Thyroid gland (tissue), 4 donors: Measurements from ENCODE around the gene DNAH11. TPM values are rescaled to one million over a fixed set of nuclear protein-coding genes. Genes with fewer than 3 reads are reported as not detected.

Source experiments
- DNase-seq, 2 donors: peaks; one replicate each; pipeline ENCODE4 v3.0.0-alpha.2; 2019
- H3K27ac ChIP-seq, 3 donors: fragments of 200-600 bp; sonication (generic); 1 replicate in 2 of 3; 2 replicates in 1 of 3; pipeline ENCODE4 v1.5.1; 2016 to 2019; ENCODE audit warnings: mild to moderate bottlenecking in 1 of 3, moderate library complexity in 1 of 3
- H3K27me3 ChIP-seq: fragments of 200-600 bp; sonication (generic); one replicate; pipeline ENCODE4 v1.5.1; 2019
- H3K36me3 ChIP-seq, 2 donors: fragments of 200-600 bp; sonication (generic); one replicate each; pipeline ENCODE4 v1.5.1; 2016 to 2019
- H3K4me1 ChIP-seq, 2 donors: fragments of 200-600 bp; sonication (generic); one replicate each; pipeline ENCODE4 v1.5.1; 2017 to 2019
- H3K4me3 ChIP-seq, 3 donors: fragments of 200-600 bp; sonication (generic); replicated peaks in 1 of 3; 1 replicate in 2 of 3; 2 replicates in 1 of 3; pipeline ENCODE4 v1.5.1; 2016; ENCODE audit warnings: mild to moderate bottlenecking in 1 of 3
- H3K9me3 ChIP-seq: fragments of 200-600 bp; sonication (generic); one replicate; pipeline ENCODE4 v1.5.1; 2017
- POLR2A ChIP-seq, 2 donors: fragments of 450-650 bp; IDR thresholded peaks; one replicate each; pipeline ENCODE4 v1.6.1; 2017; ENCODE audit warnings: antibody characterized with exemption in 2 of 2, mild to moderate bottlenecking in 2 of 2, moderate library complexity in 1 of 2
- WGBS, 2 donors: methylation state at CpG; one replicate each; pipeline ENCODE4 v1.1.5; 2017; 5-methylcytosine and 5-hydroxymethylcytosine counted together
- intact Hi-C: fragments of 100-400 bp; cut with DNase I; formaldehyde crosslinking; loops from one replicate; pipeline ENCODE4 v1.15.1; 2023
- total RNA-seq, 4 donors: library from RNA; depleted of rRNA; stranded (reverse); fragments of >200 nt; gene quantifications; one replicate each; pipeline ENCODE4 v1.2.3, GENCODE V29; 2016
- TF ChIP-seq, protein P1 (sequence below), 6 experiments: fragments of 200-600 bp in 3 of 6; fragments of 450-650 bp in 3 of 6; sonication (generic) in 3 of 6; IDR thresholded peaks; one replicate each; pipeline ENCODE4 v1.5.1; 2016 to 2019; ENCODE audit warnings: antibody characterized with exemption in 6 of 6, mild to moderate bottlenecking in 2 of 6, inconsistent platforms in 1 of 6, moderate library complexity in 1 of 6

The DNAH11 gene
- total RNA-seq, 4 donors from 2014 or later: 3.9 to 29.9 (median 10.9) TPM

- WGBS, 2 donors: 91 to 98% methylated on average over 5 of the region's 5 CpGs
- DNase-seq: no peak
- no peak for TF ChIP-seq POLR2A (IDR thresholded peaks at IDR 0.05)
- TF ChIP-seq, protein P1, sequence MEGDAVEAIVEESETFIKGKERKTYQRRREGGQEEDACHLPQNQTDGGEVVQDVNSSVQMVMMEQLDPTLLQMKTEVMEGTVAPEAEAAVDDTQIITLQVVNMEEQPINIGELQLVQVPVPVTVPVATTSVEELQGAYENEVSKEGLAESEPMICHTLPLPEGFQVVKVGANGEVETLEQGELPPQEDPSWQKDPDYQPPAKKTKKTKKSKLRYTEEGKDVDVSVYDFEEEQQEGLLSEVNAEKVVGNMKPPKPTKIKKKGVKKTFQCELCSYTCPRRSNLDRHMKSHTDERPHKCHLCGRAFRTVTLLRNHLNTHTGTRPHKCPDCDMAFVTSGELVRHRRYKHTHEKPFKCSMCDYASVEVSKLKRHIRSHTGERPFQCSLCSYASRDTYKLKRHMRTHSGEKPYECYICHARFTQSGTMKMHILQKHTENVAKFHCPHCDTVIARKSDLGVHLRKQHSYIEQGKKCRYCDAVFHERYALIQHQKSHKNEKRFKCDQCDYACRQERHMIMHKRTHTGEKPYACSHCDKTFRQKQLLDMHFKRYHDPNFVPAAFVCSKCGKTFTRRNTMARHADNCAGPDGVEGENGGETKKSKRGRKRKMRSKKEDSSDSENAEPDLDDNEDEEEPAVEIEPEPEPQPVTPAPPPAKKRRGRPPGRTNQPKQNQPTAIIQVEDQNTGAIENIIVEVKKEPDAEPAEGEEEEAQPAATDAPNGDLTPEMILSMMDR (IDR thresholded peaks at IDR 0.05): no peak
- H3K27ac ChIP-seq: no peak overlapping the region
- H3K9me3 ChIP-seq: no peaks in the 10 kb centered on the region
- H3K27me3 ChIP-seq: no peaks in the 10 kb centered on the region
- H3K4me1 ChIP-seq: peaks cover 0 to 6% of the 10 kb centered on the region in 2 donors
- peaks cover 30% of the 10 kb centered on the region in 2 donors for H3K36me3 ChIP-seq
- intact Hi-C loops: no loop called here
- no peak overlapping the region for H3K4me3 ChIP-seq
These were observed 365.9 kb downstream of the DNAH11 start for GRCh38 chr7:21908746-21909145.

- Histone ChIP-seq H3K9me3 (no peaks in the 10 kb centered on the region), H3K27me3 (no peaks in the 10 kb centered on the region), H3K36me3 (peaks cover 17 to 18% of the 10 kb centered on the region in 2 donors), H3K4me3 (no peak overlapping the region), H3K4me1 (peaks cover 0 to 8% of the 10 kb centered on the region in 2 donors), H3K27ac (no peak overlapping the region)
- 86 to 91% methylated on average over 6 of the region's 6 CpGs for WGBS, 2 donors
- TF ChIP-seq POLR2A (IDR thresholded peaks at IDR 0.05): no peak
- TF ChIP-seq, protein P1 (IDR thresholded peaks at IDR 0.05): no peak
- no peak for DNase-seq
- intact Hi-C loops: no loop called here
These were observed 367.4 kb downstream of the DNAH11 start for GRCh38 chr7:21910253-21910652.

DNA sequence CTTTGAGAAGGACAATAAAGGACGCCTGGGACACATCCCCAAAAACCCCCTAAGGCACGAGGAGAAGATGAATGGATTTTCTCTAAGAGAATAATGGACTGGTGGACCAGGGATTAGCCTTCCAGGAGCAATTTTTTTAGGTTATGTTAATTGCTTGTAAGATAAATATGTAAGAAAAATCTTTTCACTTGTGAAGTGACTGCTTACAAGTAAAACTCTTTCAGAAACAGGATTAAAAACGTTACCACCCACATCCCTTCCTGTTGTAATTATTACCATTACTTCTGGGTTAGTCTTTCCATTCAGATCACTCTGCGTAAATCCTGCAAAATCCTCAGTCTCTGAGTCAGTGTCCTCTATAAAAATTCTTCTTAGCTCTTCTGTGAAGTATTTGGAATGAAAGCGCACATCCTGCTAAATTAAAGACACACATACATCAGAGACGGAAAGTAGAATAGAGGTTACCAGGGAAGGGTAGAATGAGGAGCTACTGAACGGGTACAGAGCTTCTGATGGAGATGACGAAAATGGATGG is 368.6 kb downstream of the DNAH11 start:
- H3K27ac ChIP-seq: no peak overlapping the region
- DNase-seq: no peak
- peaks cover 0 to 8% of the 10 kb centered on the region in 2 donors for H3K4me1 ChIP-seq
- no peaks in the 10 kb centered on the region for H3K27me3 ChIP-seq
- intact Hi-C loops: no loop called here
- H3K36me3 ChIP-seq: peaks cover 6 to 8% of the 10 kb centered on the region in 2 donors
- H3K4me3 ChIP-seq: no peak overlapping the region
- WGBS, 2 donors: 91 to 94% methylated on average over 8 of the region's 8 CpGs
- TF ChIP-seq, protein P1 (IDR thresholded peaks at IDR 0.05): no peak
- no peak for TF ChIP-seq POLR2A (IDR thresholded peaks at IDR 0.05)
- H3K9me3 ChIP-seq: no peaks in the 10 kb centered on the region

DNA sequence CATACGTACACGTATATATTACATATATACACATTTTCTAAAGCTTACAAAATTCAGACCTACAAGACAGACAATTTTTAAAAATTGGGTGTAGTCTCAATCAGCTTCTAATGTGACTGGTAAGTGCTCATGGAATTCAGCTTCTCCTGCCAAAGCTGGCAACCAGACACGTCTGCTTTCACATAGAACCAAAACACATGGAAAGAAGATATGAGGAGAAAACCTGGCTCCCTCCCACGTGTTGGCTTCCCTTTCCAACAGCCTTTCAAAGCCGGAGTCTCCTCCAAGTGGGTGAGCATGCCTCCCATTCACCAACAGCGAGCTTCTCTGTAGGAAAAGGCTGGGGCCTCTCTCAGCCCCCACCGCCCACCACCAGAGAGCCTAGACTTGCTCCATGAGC is 369.5 kb downstream of the DNAH11 start:
- Histone ChIP-seq H3K27ac (no peak overlapping the region), H3K4me3 (no peak overlapping the region), H3K9me3 (no peaks in the 10 kb centered on the region), H3K27me3 (no peaks in the 10 kb centered on the region), H3K36me3 (peaks cover 6 to 8% of the 10 kb centered on the region in 2 donors), H3K4me1 (peaks cover 0 to 8% of the 10 kb centered on the region in 2 donors)
- no peak for TF ChIP-seq POLR2A (IDR thresholded peaks at IDR 0.05)
- TF ChIP-seq, protein P1 (IDR thresholded peaks at IDR 0.05): no peak
- intact Hi-C loops: no loop called here
- 74 to 84% methylated on average over 7 of the region's 7 CpGs for WGBS, 2 donors
- no peak for DNase-seq

DNA sequence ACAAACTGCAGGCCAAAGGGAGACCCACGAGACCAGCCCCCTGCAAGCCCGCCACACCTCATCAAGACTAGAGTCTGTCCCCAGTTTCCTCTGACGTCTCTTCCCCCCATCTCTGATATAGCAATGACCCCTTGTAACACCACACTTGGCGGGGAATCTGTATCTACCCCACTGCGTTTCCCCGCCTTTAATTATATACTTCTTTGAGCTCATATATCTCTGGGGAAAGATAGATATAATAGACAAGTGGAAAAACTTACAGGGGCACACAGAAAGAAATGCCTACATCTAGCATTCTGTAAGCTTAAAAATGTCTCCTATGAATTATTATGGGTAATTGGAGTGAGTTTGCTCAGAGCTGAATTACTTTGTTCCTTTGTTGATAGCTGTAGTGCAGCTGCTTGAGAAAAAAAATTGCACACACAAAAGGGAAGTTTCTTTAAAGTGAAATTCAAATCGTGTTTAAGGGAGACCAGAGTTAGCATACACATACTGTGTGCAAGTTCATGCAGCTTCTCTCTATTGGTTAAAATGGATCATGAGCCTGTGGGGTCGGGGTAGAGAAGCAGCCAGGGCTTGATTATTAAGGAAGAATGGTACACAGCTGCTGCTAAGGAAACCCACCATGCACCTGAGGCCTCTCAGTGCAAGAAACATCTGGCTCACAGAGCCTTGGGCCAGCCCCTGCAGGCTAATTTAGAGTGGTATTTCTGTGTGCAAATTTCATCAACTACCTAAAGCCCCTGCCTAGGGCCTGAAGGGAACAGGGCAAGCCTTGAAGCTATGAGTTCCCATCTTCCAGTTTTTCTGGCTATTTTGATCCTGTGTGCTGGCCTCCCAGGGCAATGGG is 370.3 kb downstream of the DNAH11 start:
- 88 to 89% methylated on average over 8 of the region's 8 CpGs for WGBS, 2 donors
- intact Hi-C loops: no loop called here
- peaks cover under 1 to 1% of the 10 kb centered on the region in 2 donors for H3K36me3 ChIP-seq

More for the DNA sequence above, 370.3 kb downstream of the DNAH11 start:
- no peaks in the 10 kb centered on the region for H3K27me3 ChIP-seq
- no peak overlapping the region for H3K27ac ChIP-seq
- H3K4me1 ChIP-seq: peaks cover 0 to 8% of the 10 kb centered on the region in 2 donors
- no peak overlapping the region for H3K4me3 ChIP-seq
- DNase-seq: no peak
- H3K9me3 ChIP-seq: no peaks in the 10 kb centered on the region
- TF ChIP-seq POLR2A (IDR thresholded peaks at IDR 0.05): no peak
- TF ChIP-seq, protein P1 (IDR thresholded peaks at IDR 0.05): no peak
